MCF 10A (cell line): ENCODE data around the gene SLC30A1. TPM values are rescaled to one million over a fixed set of nuclear protein-coding genes. Genes with fewer than 3 reads are reported as not detected.

Experiments used
- BruUV-seq: library from RNA; stranded (reverse); fragments of 400-500 nt; replicated peaks from 2 replicates; lab custom pipeline; 2021; lab: Mats Ljungman, UMichigan
- CTCF ChIA-PET: fragments of 300-600 bp; sonication (Branson Sonifier 250); formaldehyde crosslinking; extraction: SDS; loops from one replicate; lab custom pipeline; 2021; ENCODE audit warnings: antibody characterized with exemption, inconsistent platforms; lab: Yijun Ruan, JAX
- POLR2A ChIA-PET: fragments of 300-600, 350-650 bp; sonication (Branson Sonifier 250); formaldehyde crosslinking; extraction: SDS; loops from one replicate; lab custom pipeline; 2020; ENCODE audit warnings: antibody characterized with exemption, inconsistent platforms; lab: Yijun Ruan, JAX
- DNase-seq: peaks from one replicate; pipeline ENCODE4 v3.0.0-alpha.2; 2018; ENCODE audit not compliant: unreplicated experiment
- H3K27ac Mint-ChIP-seq: one replicate; pipeline ENCODE4 v1.8.0; 2022; ENCODE audit warnings: mild to moderate bottlenecking, low read depth, mixed read lengths; ENCODE audit not compliant: unreplicated experiment
- H3K27me3 Mint-ChIP-seq: one replicate; pipeline ENCODE4 v1.8.0; 2022; ENCODE audit warnings: mixed read lengths; ENCODE audit not compliant: insufficient read depth, unreplicated experiment
- H3K36me3 Mint-ChIP-seq: one replicate; pipeline ENCODE4 v1.8.0; 2022; ENCODE audit warnings: mild to moderate bottlenecking, moderate library complexity, mixed read lengths; ENCODE audit not compliant: insufficient read depth, unreplicated experiment
- H3K4me1 Mint-ChIP-seq: one replicate; pipeline ENCODE4 v1.8.0; 2022; ENCODE audit warnings: mixed read lengths; ENCODE audit not compliant: insufficient read depth, unreplicated experiment
- H3K4me3 Mint-ChIP-seq: one replicate; pipeline ENCODE4 v1.8.0; 2022; ENCODE audit warnings: mild to moderate bottlenecking, moderate library complexity, mixed read lengths; ENCODE audit not compliant: unreplicated experiment
- H3K9me3 Mint-ChIP-seq: one replicate; pipeline ENCODE4 v1.8.0; 2022; ENCODE audit warnings: mixed read lengths; ENCODE audit not compliant: unreplicated experiment
- intact Hi-C: fragments of 100-400 bp; cut with micrococcal nuclease; formaldehyde crosslinking; loops from 2 replicates; pipeline ENCODE4 v1.14.1; 2022
- total RNA-seq: library from RNA; stranded (reverse); gene quantifications from 2 replicates; pipeline ENCODE4 v1.2.3, GENCODE V29; 2022
- TF ChIP-seq, protein P1 (sequence below): fragments of 200-600 bp; IDR thresholded peaks from one replicate; pipeline ENCODE4 v1.8.0; 2022; ENCODE audit warnings: antibody characterized with exemption, mild to moderate bottlenecking; ENCODE audit not compliant: unreplicated experiment

SLC30A1 gene
- total RNA-seq, 1 experiment from 2014 or later: 94.1 TPM

DNA sequence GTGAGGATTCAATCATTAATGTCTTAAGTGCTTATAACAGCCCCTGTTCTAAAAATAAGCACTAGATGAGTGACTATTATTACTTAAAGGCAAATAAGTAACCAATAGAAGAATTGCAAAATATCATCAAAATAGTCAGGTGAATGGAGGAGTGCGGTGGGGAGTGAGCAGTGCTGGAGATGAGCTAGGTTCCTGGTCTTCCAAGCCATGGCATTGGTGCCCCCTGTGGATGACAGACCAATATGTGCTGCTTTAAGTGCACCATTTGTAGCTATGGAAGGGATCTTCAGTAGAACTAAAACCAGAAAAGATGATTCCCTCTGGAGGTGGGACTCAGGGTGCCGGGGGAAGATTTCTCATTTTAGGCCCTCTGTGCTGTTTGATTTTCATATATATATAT, 46.1 kb upstream of the SLC30A1 start:
- CTCF ChIA-PET: interaction anchor here (1.1 to 1.3 kb wide), 2 partner anchors 13 to 1178 kb away, joined by 3 read pairs; no protein-coding TSS in a partner anchor
- no peaks in the 10 kb centered on the region for H3K9me3 Mint-ChIP-seq

DNA sequence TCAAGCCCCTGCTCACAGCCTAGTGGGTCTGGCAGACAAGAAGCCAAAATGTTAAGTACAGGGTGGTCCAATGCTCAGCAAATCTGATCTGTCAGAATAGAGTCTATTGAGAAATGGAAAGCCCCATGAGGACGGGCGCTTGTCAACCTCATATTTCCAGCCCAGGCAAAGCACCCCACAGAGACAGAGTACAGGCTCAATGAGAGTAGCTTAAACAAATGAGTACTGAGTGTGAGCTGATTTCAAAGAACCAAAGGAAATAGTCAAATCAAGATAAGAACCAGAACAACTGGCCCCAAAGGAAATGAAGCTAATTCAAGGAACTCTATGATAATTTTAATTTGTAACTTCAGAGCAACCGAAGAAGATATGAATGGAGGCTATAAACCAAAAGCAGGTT, 44.6 kb upstream of the SLC30A1 start:
- ChIA-PET POLR2A (interaction anchor here (0.7 to 2.7 kb wide), 4 partner anchors 9 to 1392 kb away, joined by 3 to 8 read pairs (median 6); no protein-coding TSS in a partner anchor), CTCF (interaction anchor here (1.0 kb wide), 1 partner anchor 9 kb away, joined by 3 read pairs; no protein-coding TSS in a partner anchor)
- no peaks in the 10 kb centered on the region for H3K4me1 Mint-ChIP-seq

More for the DNA sequence above, 46.1 kb upstream of the SLC30A1 start:
- TF ChIP-seq, protein P1, sequence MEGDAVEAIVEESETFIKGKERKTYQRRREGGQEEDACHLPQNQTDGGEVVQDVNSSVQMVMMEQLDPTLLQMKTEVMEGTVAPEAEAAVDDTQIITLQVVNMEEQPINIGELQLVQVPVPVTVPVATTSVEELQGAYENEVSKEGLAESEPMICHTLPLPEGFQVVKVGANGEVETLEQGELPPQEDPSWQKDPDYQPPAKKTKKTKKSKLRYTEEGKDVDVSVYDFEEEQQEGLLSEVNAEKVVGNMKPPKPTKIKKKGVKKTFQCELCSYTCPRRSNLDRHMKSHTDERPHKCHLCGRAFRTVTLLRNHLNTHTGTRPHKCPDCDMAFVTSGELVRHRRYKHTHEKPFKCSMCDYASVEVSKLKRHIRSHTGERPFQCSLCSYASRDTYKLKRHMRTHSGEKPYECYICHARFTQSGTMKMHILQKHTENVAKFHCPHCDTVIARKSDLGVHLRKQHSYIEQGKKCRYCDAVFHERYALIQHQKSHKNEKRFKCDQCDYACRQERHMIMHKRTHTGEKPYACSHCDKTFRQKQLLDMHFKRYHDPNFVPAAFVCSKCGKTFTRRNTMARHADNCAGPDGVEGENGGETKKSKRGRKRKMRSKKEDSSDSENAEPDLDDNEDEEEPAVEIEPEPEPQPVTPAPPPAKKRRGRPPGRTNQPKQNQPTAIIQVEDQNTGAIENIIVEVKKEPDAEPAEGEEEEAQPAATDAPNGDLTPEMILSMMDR: peak; percentile 43
- no peaks in the 10 kb centered on the region for H3K36me3 Mint-ChIP-seq
- H3K27me3 Mint-ChIP-seq: no peaks in the 10 kb centered on the region
- POLR2A ChIA-PET: interaction anchor here (0.6 to 2.2 kb wide), 5 partner anchors 8 to 1085 kb away, joined by 3 to 7 read pairs (median 4); partner anchors contain the start of gene SLC30A1
- peak; percentile 86 for DNase-seq
- H3K4me1 Mint-ChIP-seq: no peaks in the 10 kb centered on the region
- intact Hi-C loops: loop anchor here (1.0 kb wide), 2 partner anchors 48 to 110 kb away; no protein-coding TSS in a partner anchor
- H3K27ac Mint-ChIP-seq: no peak overlapping the region
- no TSS peak for BruUV-seq
- H3K4me3 Mint-ChIP-seq: no peak overlapping the region

DNA sequence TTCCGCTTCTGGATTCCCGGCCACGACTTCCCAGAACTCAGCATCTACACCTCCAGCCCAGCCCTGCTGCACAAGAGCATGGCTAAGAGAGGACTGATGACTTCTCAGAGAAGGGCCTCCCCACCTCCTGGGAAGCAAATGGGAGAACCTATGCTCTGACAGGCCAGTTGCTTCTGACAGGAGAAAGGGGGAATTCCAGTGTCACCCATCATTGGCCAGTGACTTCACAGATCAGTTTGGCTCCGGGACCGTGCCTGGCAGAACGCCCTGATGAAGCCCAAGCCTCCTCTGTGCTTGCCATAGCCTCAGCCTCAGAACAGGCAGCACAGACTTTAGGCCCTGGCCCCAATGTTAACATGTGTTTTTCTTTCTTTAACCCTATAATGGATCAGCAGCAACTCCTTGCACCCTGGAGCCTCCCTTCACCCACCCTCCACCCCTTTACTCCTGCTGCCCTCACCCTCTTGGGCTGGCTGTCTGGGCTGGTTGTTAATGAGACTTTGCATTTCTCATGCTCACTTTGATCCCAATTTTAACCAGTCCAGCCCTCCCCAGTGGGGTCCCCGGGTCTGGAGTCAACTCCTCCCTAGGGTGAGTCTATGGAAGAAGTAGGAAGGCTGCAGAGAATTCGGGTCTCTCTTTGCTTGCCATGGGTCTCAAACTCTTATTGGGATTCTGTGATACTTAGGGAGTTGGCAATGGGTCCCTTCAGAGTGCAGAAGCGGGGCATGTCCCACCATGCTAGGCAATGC, 42.7 kb upstream of the SLC30A1 start:
- no TSS peak for BruUV-seq
- intact Hi-C loops: no loop called here
- H3K36me3 Mint-ChIP-seq: no peaks in the 10 kb centered on the region
- ChIA-PET POLR2A (interaction anchor here (1.0 to 2.7 kb wide), 2 partner anchors 8 to 32 kb away, joined by 3 to 8 read pairs; no protein-coding TSS in a partner anchor), CTCF (interaction anchor here (0.6 to 0.7 kb wide), 2 partner anchors 11 to 1247 kb away, joined by 3 to 4 read pairs; no protein-coding TSS in a partner anchor)
- H3K9me3 Mint-ChIP-seq: no peaks in the 10 kb centered on the region
- no peak overlapping the region for H3K4me3 Mint-ChIP-seq
- TF ChIP-seq, protein P1: no peak
- H3K27me3 Mint-ChIP-seq: no peaks in the 10 kb centered on the region
- H3K4me1 Mint-ChIP-seq: no peaks in the 10 kb centered on the region
- DNase-seq: no peak
- no peak overlapping the region for H3K27ac Mint-ChIP-seq

More for the DNA sequence above, 44.6 kb upstream of the SLC30A1 start:
- Mint-ChIP-seq H3K27ac (no peak overlapping the region), H3K9me3 (no peaks in the 10 kb centered on the region), H3K36me3 (no peaks in the 10 kb centered on the region), H3K4me3 (no peak overlapping the region), H3K27me3 (no peaks in the 10 kb centered on the region)
- intact Hi-C loops: no loop called here
- DNase-seq: no peak
- TF ChIP-seq, protein P1: no peak
- BruUV-seq: no TSS peak

DNA sequence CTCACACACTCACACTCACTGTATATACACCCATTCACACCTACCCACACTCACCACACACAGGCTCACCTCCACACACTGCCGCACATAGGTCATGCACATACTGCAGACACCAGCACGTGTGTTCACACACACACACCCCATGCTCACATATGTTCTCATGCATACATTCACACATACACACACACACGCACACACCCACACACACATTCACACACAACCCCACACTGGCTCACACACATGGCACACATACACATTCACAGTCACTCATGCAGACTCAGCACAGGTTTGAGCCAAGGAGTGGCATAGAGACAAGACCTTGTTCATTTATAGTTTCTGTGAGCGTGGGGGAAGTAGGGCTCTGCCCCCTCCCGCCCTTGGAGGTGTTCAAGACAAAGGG, 41.1 kb upstream of the SLC30A1 start:
- ChIA-PET POLR2A (interaction anchor here (0.8 to 3.2 kb wide), 5 partner anchors 13 to 40 kb away, joined by 3 to 18 read pairs (median 3); partner anchors contain the start of gene SLC30A1), CTCF (interaction anchor here (0.5 to 2.3 kb wide), 5 partner anchors 8 to 102 kb away, joined by 3 to 20 read pairs (median 7); no protein-coding TSS in a partner anchor)
- H3K27me3 Mint-ChIP-seq: no peaks in the 10 kb centered on the region
- BruUV-seq: no TSS peak
- no peaks in the 10 kb centered on the region for H3K9me3 Mint-ChIP-seq
- no peak overlapping the region for H3K27ac Mint-ChIP-seq
- TF ChIP-seq, protein P1: no peak
- intact Hi-C loops: no loop called here
- no peaks in the 10 kb centered on the region for H3K36me3 Mint-ChIP-seq
- H3K4me1 Mint-ChIP-seq: peaks cover 5% of the 10 kb centered on the region
- H3K4me3 Mint-ChIP-seq: no peak overlapping the region
- no peak for DNase-seq
